HepG2 (cell line): Measurements from ENCODE around the gene LPXN. TPM values are rescaled to one million over a fixed set of nuclear protein-coding genes. Genes with fewer than 3 reads are reported as not detected.

Experiments
- CAMTA2 ChIP-seq: sonication (generic); formaldehyde crosslinking; IDR thresholded peaks from 2 replicates; pipeline ENCODE4 v1.4.0; 2020; ENCODE audit warnings: mild to moderate bottlenecking, missing genetic modification reagents, borderline replicate concordance
- GMEB1 ChIP-seq: sonication (generic); formaldehyde crosslinking; IDR thresholded peaks from 2 replicates; pipeline ENCODE4 v1.5.1; 2020; ENCODE audit warnings: missing genetic modification reagents, mild to moderate bottlenecking, borderline replicate concordance
- IKZF4 ChIP-seq: sonication (generic); formaldehyde crosslinking; IDR thresholded peaks from 2 replicates; pipeline ENCODE4 v1.5.1; 2020; ENCODE audit warnings: borderline replicate concordance, mild to moderate bottlenecking, low read depth, missing genetic modification reagents; ENCODE audit errors: not compliant biosample characterization
- KDM2A ChIP-seq: sonication (generic); formaldehyde crosslinking; IDR thresholded peaks from 2 replicates; pipeline ENCODE4 v1.4.0; 2020; ENCODE audit warnings: low read depth, missing genetic modification reagents, borderline replicate concordance
- MATR3 ChIP-seq: sonication (generic); formaldehyde crosslinking; IDR thresholded peaks from 2 replicates; pipeline ENCODE4 v1.4.0; 2020; ENCODE audit warnings: missing genetic modification reagents
- POLR2AphosphoS2 ChIP-seq: IDR thresholded peaks from 2 replicates; pipeline ENCODE4 v1.6.1; 2011; ENCODE audit warnings: low read depth, low read length, improper control_type of control experiment
- RAD51 ChIP-seq: fragments of 450-650 bp; IDR thresholded peaks from 2 replicates; pipeline ENCODE4 v1.6.1; 2016; ENCODE audit warnings: borderline replicate concordance
- RARG ChIP-seq: sonication (generic); formaldehyde crosslinking; IDR thresholded peaks from 2 replicates; pipeline ENCODE4 v1.4.0; 2020; ENCODE audit warnings: low read depth, mild to moderate bottlenecking, missing genetic modification reagents
- RFX5 ChIP-seq: IDR thresholded peaks from 2 replicates; pipeline ENCODE4 v1.6.1; 2011; ENCODE audit warnings: low read depth, low read length, improper control_type of control experiment
- SATB2 ChIP-seq: sonication (generic); formaldehyde crosslinking; IDR thresholded peaks from 2 replicates; pipeline ENCODE4 v1.5.0; 2020; ENCODE audit warnings: missing genetic modification reagents
- SIN3A ChIP-seq: IDR thresholded peaks from 2 replicates; pipeline ENCODE4 v1.6.1; 2011; ENCODE audit warnings: low read depth, mild to moderate bottlenecking, control low read depth, low read length, borderline replicate concordance
- SIX4 ChIP-seq: sonication (generic); formaldehyde crosslinking; IDR thresholded peaks from 2 replicates; pipeline ENCODE4 v1.4.0; 2020; ENCODE audit warnings: missing genetic modification reagents
- TEF ChIP-seq: sonication (generic); formaldehyde crosslinking; IDR thresholded peaks from 2 replicates; pipeline ENCODE4 v1.5.0; 2020; ENCODE audit warnings: missing genetic modification reagents
- ZBTB34 ChIP-seq: sonication (generic); formaldehyde crosslinking; IDR thresholded peaks from 2 replicates; pipeline ENCODE4 v1.8.0; 2022; ENCODE audit warnings: mild to moderate bottlenecking, missing genetic modification reagents
- ZMAT3 ChIP-seq: sonication (generic); formaldehyde crosslinking; conservative IDR thresholded peaks from 2 replicates; pipeline ENCODE4 v1.7.0; 2021; ENCODE audit warnings: missing genetic modification reagents
- ZNF18 ChIP-seq: sonication (generic); formaldehyde crosslinking; IDR thresholded peaks from 2 replicates; pipeline ENCODE4 v1.8.0; 2022; ENCODE audit warnings: mild to moderate bottlenecking, missing genetic modification reagents; ENCODE audit not compliant: insufficient replicate concordance
- ZNF292 ChIP-seq: sonication (generic); formaldehyde crosslinking; IDR thresholded peaks from 2 replicates; pipeline ENCODE4 v1.8.1; 2022; ENCODE audit warnings: mild to moderate bottlenecking, low read depth, missing genetic modification reagents, borderline replicate concordance
- ZNF619 ChIP-seq: sonication (generic); formaldehyde crosslinking; IDR thresholded peaks from 2 replicates; pipeline ENCODE4 v1.4.0; 2020; ENCODE audit warnings: mild to moderate bottlenecking, missing genetic modification reagents
- ZNF672 ChIP-seq: sonication (generic); formaldehyde crosslinking; IDR thresholded peaks from 2 replicates; pipeline ENCODE4 v1.8.1; 2022; ENCODE audit warnings: missing genetic modification reagents
- ZNF691 ChIP-seq: sonication (generic); formaldehyde crosslinking; IDR thresholded peaks from 2 replicates; pipeline ENCODE4 v1.4.0; 2020; ENCODE audit warnings: missing genetic modification reagents, low read depth, mild to moderate bottlenecking, borderline replicate concordance
- ZNF784 ChIP-seq: sonication (generic); formaldehyde crosslinking; IDR thresholded peaks from 2 replicates; pipeline ENCODE4 v1.5.1; 2020; ENCODE audit warnings: missing genetic modification reagents, mild to moderate bottlenecking, borderline replicate concordance
- polyA plus RNA-seq, 8 experiments: library from polyadenylated mRNA; depleted of rRNA in 3 of 8; stranded (reverse) in 7 of 8; unstranded in 1 of 8; fragments of >200 nt; fragmentation: Illumina TruSeq in 4 of 8; extraction: Trizol in 4 of 8; gene quantifications; 2 replicates each; pipeline versions ENCODE4 v1.2.1 to v1.2.3, GENCODE V29; 2011 to 2016; ENCODE audit warnings: low read depth in 4 of 8, missing spikeins in 1 of 8, mixed read lengths in 1 of 8; ENCODE audit not compliant: insufficient read depth in 1 of 8
- total RNA-seq, 5 experiments: library from RNA; depleted of rRNA; stranded (reverse); fragments of >200 nt; fragmentation: Illumina TruSeq; extraction: Trizol; gene quantifications; 2 replicates each; pipeline ENCODE4 v1.2.3, GENCODE V29; 2016; ENCODE audit warnings: low read depth in 1 of 5

LPXN gene
- total and polyA plus RNA-seq, 2 of the 13 experiments (the other 11 are each of a cell fraction or from before 2014, with no cell fraction given), result 1.7 to 3.5 TPM

- peak; percentile 34 for TF ChIP-seq ZNF18 (CRISPR knock-in tag)
- 0 out of 2 replicates have a peak, but pooled peaks have one; percentile 15 for TF ChIP-seq ZBTB34 (CRISPR knock-in tag)
- TF ChIP-seq IKZF4 (CRISPR knock-in tag), result peak; percentile 49
- no peak for TF ChIP-seq ZMAT3 (CRISPR knock-in tag)
- TF ChIP-seq CAMTA2 (CRISPR knock-in tag), result no peak
- TF ChIP-seq RAD51, result peak; percentile 64; the same call in 1 of the 2 replicates
- peak; percentile 88; the same call in 1 of the 2 replicates for TF ChIP-seq SIN3A
- TF ChIP-seq MATR3, result no peak
- TF ChIP-seq ZNF672, result no peak
- TF ChIP-seq ZNF619 (CRISPR knock-in tag), result no peak
- no peak for TF ChIP-seq TEF
- TF ChIP-seq SIX4 (CRISPR knock-in tag), result no peak; the same call in 1 of the 2 replicates
- TF ChIP-seq KDM2A, result peak; percentile 92
- no peak for TF ChIP-seq ZNF292 (CRISPR knock-in tag)
- no peak for TF ChIP-seq RARG (CRISPR knock-in tag)
- no peak for TF ChIP-seq RFX5
- TF ChIP-seq ZNF691 (CRISPR knock-in tag), result peak; percentile 84; the same call in 1 of the 2 replicates
- TF ChIP-seq GMEB1 (CRISPR knock-in tag), result peak; percentile 80
- no peak for TF ChIP-seq ZNF784 (CRISPR knock-in tag)
- no peak for TF ChIP-seq POLR2AphosphoS2
- TF ChIP-seq SATB2 (CRISPR knock-in tag), result no peak
These were observed 3.8 kb upstream of the LPXN start (continued) for GRCh38 chr11:58579192-58580129.
